ENCODE measurements around the gene MOB3B.

MOB3B gene

GRCh38 chr9:27495480-27496134 is 34.0 kb downstream of the MOB3B start:
- Histone ChIP-seq H3K27ac (no peak overlapping the region), H3K4me3 (no peak overlapping the region), H3K9me3 (no peaks in the 10 kb centered on the region), H3K4me1 (peaks cover 0 to 3% (median 2%) of the 10 kb centered on the region in 4 donors), H3K27me3 (no peaks in the 10 kb centered on the region), H3K36me3 (no peaks in the 10 kb centered on the region)
- no peak for DNase-seq
- TF ChIP-seq CTCF (IDR thresholded peaks at IDR 0.05), result no peak
- intact Hi-C loops (cut with DNase I; ENCODE audit: low total_unique reads), result no loop called here

- Histone ChIP-seq H3K4me1 (no peaks in the 10 kb centered on the region), H3K36me3 (no peaks in the 10 kb centered on the region), H3K4me3 (no peak overlapping the region), H3K27ac (no peak overlapping the region), H3K27me3 (no peaks in the 10 kb centered on the region), H3K9me3 (no peaks in the 10 kb centered on the region)
- DNase-seq, result no peak
- TF ChIP-seq CTCF (IDR thresholded peaks at IDR 0.05), result no peak
- intact Hi-C loops (cut with DNase I; ENCODE audit: low total_unique reads), result no loop called here
Observed at GRCh38 chr9:27491154-27491553, 38.5 kb downstream of the MOB3B start.

GRCh38 chr9:27489087-27489876 is 40.3 kb downstream of the MOB3B start:
- no peak for DNase-seq
- no peaks in the 10 kb centered on the region for H3K4me1 ChIP-seq
- intact Hi-C loops (cut with DNase I; ENCODE audit: low total_unique reads), result no loop called here
- no peaks in the 10 kb centered on the region for H3K9me3 ChIP-seq
- H3K27me3 ChIP-seq, result no peaks in the 10 kb centered on the region
- H3K4me3 ChIP-seq, result no peak overlapping the region
- H3K27ac ChIP-seq, result no peak overlapping the region
- no peak for TF ChIP-seq CTCF (IDR thresholded peaks at IDR 0.05)
- H3K36me3 ChIP-seq, result no peaks in the 10 kb centered on the region

GRCh38 chr9:27487927-27488326 is 41.7 kb downstream of the MOB3B start:
- no peaks in the 10 kb centered on the region for H3K4me1 ChIP-seq
- no peaks in the 10 kb centered on the region for H3K36me3 ChIP-seq
- H3K27ac ChIP-seq, result no peak overlapping the region
- no peak overlapping the region for H3K4me3 ChIP-seq
- intact Hi-C loops (cut with DNase I; ENCODE audit: low total_unique reads), result no loop called here
- DNase-seq, result no peak
- H3K27me3 ChIP-seq, result no peaks in the 10 kb centered on the region
- no peaks in the 10 kb centered on the region for H3K9me3 ChIP-seq
- TF ChIP-seq CTCF (IDR thresholded peaks at IDR 0.05), result no peak

- no peak for TF ChIP-seq CTCF (IDR thresholded peaks at IDR 0.05)
- H3K4me1 ChIP-seq, result no peaks in the 10 kb centered on the region
- no peak overlapping the region for H3K4me3 ChIP-seq
- DNase-seq, result no peak
- intact Hi-C loops (cut with DNase I; ENCODE audit: low total_unique reads), result no loop called here
- H3K36me3 ChIP-seq, result no peaks in the 10 kb centered on the region
- H3K27me3 ChIP-seq, result no peaks in the 10 kb centered on the region
- H3K9me3 ChIP-seq, result no peaks in the 10 kb centered on the region
- no peak overlapping the region for H3K27ac ChIP-seq
Observed at GRCh38 chr9:27487128-27487640, 42.4 kb downstream of the MOB3B start.
